ENCODE measurements around the gene EML6. TPM values are rescaled to one million over a fixed set of nuclear protein-coding genes. Genes with fewer than 3 reads are reported as not detected.
A peak's percentile ranks its signal among the peaks of the same experiment; 100 is the strongest.

EML6 gene
- polyA plus RNA-seq, 1 of the 3 experiments (the other 2 are of a cell fraction), result 1.1 TPM

DNA sequence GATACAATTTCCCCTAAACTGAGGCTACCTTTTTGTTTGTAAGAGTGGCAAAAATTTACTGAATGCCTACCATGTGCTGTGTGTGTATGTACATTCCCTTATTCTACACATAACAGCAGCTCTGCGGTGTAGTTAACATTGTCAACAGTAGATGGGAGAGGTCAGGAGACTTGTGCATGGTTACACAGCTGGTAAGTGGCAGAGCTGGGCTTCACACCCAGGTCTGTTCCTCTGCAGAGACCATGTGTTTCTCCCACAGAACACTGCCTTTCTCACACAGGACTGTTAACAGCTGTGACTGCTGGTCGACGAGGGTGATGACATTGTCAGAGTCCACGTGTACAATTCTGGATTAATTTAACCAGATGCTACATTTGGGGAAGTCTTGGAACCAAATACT, 49.1 kb downstream of the EML6 start:
- Histone ChIP-seq H3K4me3 (ENCODE audit: low read depth in 2 of 2, low read length in 1 of 2) (no peak overlapping the region), H3K9me3 (no peaks in the 10 kb centered on the region), H3K9me2 (no peaks in the 10 kb centered on the region), H3K4me2 (no peak overlapping the region), H3F3A (replicated peaks; ENCODE audit: insufficient read depth) (no peaks in the 10 kb centered on the region), H4K20me1 (ENCODE audit: insufficient read depth) (no peaks in the 10 kb centered on the region), H3K4me1 (ENCODE audit: control insufficient read depth in 1 of 2, insufficient read depth in 2 of 2, low read depth in 1 of 2, low read length in 1 of 2) (peaks cover 0 to 35% of the 10 kb centered on the region in 2 experiments; a peak in 3 of 4 replicates), H3K27me3 (ENCODE audit: insufficient read depth) (no peaks in the 10 kb centered on the region), H3K79me2 (ENCODE audit: insufficient read depth) (no peaks in the 10 kb centered on the region), H3K9ac (no peak overlapping the region), H2AFZ (ENCODE audit: low read depth) (no peak overlapping the region), H3K36me3 (replicated peaks in 1 of 2; ENCODE audit: control insufficient read depth in 1 of 2, insufficient read depth in 2 of 2, low read length in 1 of 2) (no peaks in the 10 kb centered on the region), H3K27ac (ENCODE audit: low read depth in 2 of 2, low read length in 1 of 2) (peak overlapping the region in 1 of 2 experiments; percentile 67; a peak in 3 of 4 replicates)
- POLR2A ChIA-PET, result no interaction called here
- no peak for DNase-seq
- WGBS (ENCODE audit: low lambda C conversion rate), result 100% methylated on average over 4 of the region's 4 CpGs
- no peak; a peak in 1 of 4 replicates for TF ChIP-seq EP300 (IDR thresholded peaks at IDR 0.05; ENCODE audit: borderline replicate concordance in 1 of 2, low read depth in 1 of 2, low read length in 1 of 2)
- CTCF ChIA-PET, result interaction anchor here (1.2 to 3.3 kb wide), 5 partner anchors 8 to 68 kb away, joined by 3 to 21 read pairs (median 4); no protein-coding TSS in a partner anchor

DNA sequence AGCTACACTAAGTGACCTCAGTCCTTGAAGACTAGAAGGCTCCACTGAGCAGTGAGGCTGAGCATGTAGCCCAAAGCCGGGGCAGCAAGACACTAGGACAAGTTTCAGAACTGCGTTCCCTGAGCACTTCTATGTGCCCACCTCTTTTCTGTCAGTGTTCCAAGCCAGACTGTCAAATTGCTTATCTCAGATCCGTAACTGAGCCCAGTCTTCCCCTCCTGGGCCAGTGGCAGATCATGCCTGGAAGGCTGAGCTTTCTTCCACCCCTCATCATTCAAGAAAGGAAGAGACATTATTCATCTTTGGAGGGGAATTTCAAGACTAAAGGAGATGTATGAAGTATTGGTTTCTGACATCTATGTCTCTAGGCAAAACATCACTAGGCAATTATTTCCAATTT, 49.8 kb downstream of the EML6 start:
- POLR2A ChIA-PET, result no interaction called here
- Histone ChIP-seq H3K79me2 (ENCODE audit: insufficient read depth) (no peaks in the 10 kb centered on the region), H4K20me1 (ENCODE audit: insufficient read depth) (no peaks in the 10 kb centered on the region), H3K4me2 (no peak overlapping the region), H3K9me2 (no peaks in the 10 kb centered on the region), H3K4me1 (ENCODE audit: control insufficient read depth in 1 of 2, insufficient read depth in 2 of 2, low read depth in 1 of 2, low read length in 1 of 2) (peaks cover 0 to 34% of the 10 kb centered on the region in 2 experiments; a peak in 3 of 4 replicates), H3K9ac (no peak overlapping the region), H3F3A (replicated peaks; ENCODE audit: insufficient read depth) (no peaks in the 10 kb centered on the region), H3K27me3 (ENCODE audit: insufficient read depth) (no peaks in the 10 kb centered on the region), H3K4me3 (ENCODE audit: low read depth in 2 of 2, low read length in 1 of 2) (no peak overlapping the region), H2AFZ (ENCODE audit: low read depth) (no peak overlapping the region), H3K27ac (ENCODE audit: low read depth in 2 of 2, low read length in 1 of 2) (peak overlapping the region in 1 of 2 experiments; percentile 67; a peak in 2 of 4 replicates), H3K36me3 (replicated peaks in 1 of 2; ENCODE audit: control insufficient read depth in 1 of 2, insufficient read depth in 2 of 2, low read length in 1 of 2) (no peaks in the 10 kb centered on the region), H3K9me3 (no peaks in the 10 kb centered on the region)
- DNase-seq, result no peak
- TF ChIP-seq RFX5 (IDR thresholded peaks at IDR 0.05; ENCODE audit: low read length) (no peak), EP300 (IDR thresholded peaks at IDR 0.05; ENCODE audit: borderline replicate concordance in 1 of 2, low read depth in 1 of 2, low read length in 1 of 2) (peak in 1 of 2 experiments; percentile 54; a peak in 1 of 4 replicates), JUND (IDR thresholded peaks at IDR 0.05) (no peak), RCOR1 (IDR thresholded peaks at IDR 0.05; ENCODE audit: low read length) (0 out of 2 replicates have a peak, but pooled peaks have one; percentile 13), GATA2 (CRISPR knock-in tag; IDR thresholded peaks at IDR 0.05) (peak; percentile 47), CHD2 (IDR thresholded peaks at IDR 0.05; ENCODE audit: low read length, partially characterized antibody) (no peak)
- WGBS (ENCODE audit: low lambda C conversion rate), result 89% methylated on average over 3 of the region's 3 CpGs
- CTCF ChIA-PET, result interaction anchor here (1.4 to 3.3 kb wide), 4 partner anchors 9 to 69 kb away, joined by 3 to 21 read pairs (median 4); no protein-coding TSS in a partner anchor

- Histone ChIP-seq H3F3A (replicated peaks; ENCODE audit: insufficient read depth) (no peaks in the 10 kb centered on the region), H3K9ac (no peak overlapping the region), H3K36me3 (replicated peaks in 1 of 2; ENCODE audit: control insufficient read depth in 1 of 2, insufficient read depth in 2 of 2, low read length in 1 of 2) (no peaks in the 10 kb centered on the region), H3K79me2 (ENCODE audit: insufficient read depth) (no peaks in the 10 kb centered on the region), H3K4me3 (ENCODE audit: low read depth in 2 of 2, low read length in 1 of 2) (no peak overlapping the region), H3K4me2 (no peak overlapping the region), H3K9me3 (no peaks in the 10 kb centered on the region), H3K27ac (ENCODE audit: low read depth in 2 of 2, low read length in 1 of 2) (peak overlapping the region in 1 of 2 experiments; percentile 67; a peak in 1 of 4 replicates), H3K4me1 (ENCODE audit: control insufficient read depth in 1 of 2, insufficient read depth in 2 of 2, low read depth in 1 of 2, low read length in 1 of 2) (peaks cover 0 to 30% of the 10 kb centered on the region in 2 experiments; a peak in 3 of 4 replicates), H3K9me2 (no peaks in the 10 kb centered on the region), H3K27me3 (ENCODE audit: insufficient read depth) (no peaks in the 10 kb centered on the region), H4K20me1 (ENCODE audit: insufficient read depth) (no peaks in the 10 kb centered on the region), H2AFZ (ENCODE audit: low read depth) (no peak overlapping the region)
- no peak for DNase-seq
- WGBS (ENCODE audit: low lambda C conversion rate), result 63% methylated on average over 2 of the region's 2 CpGs
- ChIA-PET POLR2A (no interaction called here), CTCF (interaction anchor here (0.7 to 3.3 kb wide), 3 partner anchors 9 to 65 kb away, joined by 3 to 21 read pairs (median 5); no protein-coding TSS in a partner anchor)
- TF ChIP-seq USF2 (IDR thresholded peaks at IDR 0.05; ENCODE audit: borderline replicate concordance, low read depth, low read length) (no peak), NFIC (IDR thresholded peaks at IDR 0.05; ENCODE audit: borderline replicate concordance) (no peak), YY1 (IDR thresholded peaks at IDR 0.05; ENCODE audit: low read depth) (no peak), CTCF (IDR thresholded peaks at IDR 0.05) (peak; percentile 37), NRF1 (IDR thresholded peaks at IDR 0.05; ENCODE audit: low read depth, low read length) (no peak), IRF3 (IDR thresholded peaks at IDR 0.05; ENCODE audit: low read depth, low read length) (no peak)
Measured at GRCh38 chr2:54773838-54774237, 50.4 kb downstream of the EML6 start.

All from SK-N-SH (cell line).